Urothelium cell line (cell line): ENCODE data around the gene KIAA1671.
"Not testable (repeated sequence)": the region's sequence is repeated elsewhere in the genome, so short reads cannot be mapped to it uniquely, and the experiment has no call there.

Experiments used
- DNase-seq: peaks from one replicate; pipeline ENCODE4 v3.0.0; 2011; ENCODE audit warnings: low spot score, mixed read lengths
- FAIRE-seq: peaks from 2 replicates; lab custom pipeline; 2011; peaks lifted over from hg19 to GRCh38; lab: Jason Lieb, UNC

Gene KIAA1671

GRCh38 chr22:25207553-25208157 is 255.1 kb downstream of the KIAA1671 start:
- no peak for DNase-seq
- FAIRE-seq, result peak; percentile 93

DNA sequence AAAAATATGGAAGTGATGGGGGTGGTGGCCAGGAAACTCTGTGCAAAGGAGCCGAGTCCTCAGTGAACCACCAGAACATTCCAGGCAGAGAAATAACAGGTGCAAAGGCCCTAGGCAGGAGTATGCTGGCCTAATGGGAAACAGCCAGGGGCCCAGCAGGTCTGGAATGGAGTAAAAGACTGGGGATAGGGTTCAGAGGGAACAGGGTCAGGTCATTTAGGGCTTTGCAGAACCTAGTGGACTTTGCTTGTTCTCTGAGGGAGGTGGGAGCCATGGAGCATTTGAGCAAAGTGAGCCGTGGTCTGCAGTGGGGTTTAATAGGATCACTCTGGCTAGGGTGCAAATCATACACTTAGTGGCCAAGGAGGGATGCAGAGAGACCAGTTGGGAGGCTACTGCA is 255.8 kb downstream of the KIAA1671 start:
- peak; percentile 70 for FAIRE-seq
- no peak for DNase-seq

DNA sequence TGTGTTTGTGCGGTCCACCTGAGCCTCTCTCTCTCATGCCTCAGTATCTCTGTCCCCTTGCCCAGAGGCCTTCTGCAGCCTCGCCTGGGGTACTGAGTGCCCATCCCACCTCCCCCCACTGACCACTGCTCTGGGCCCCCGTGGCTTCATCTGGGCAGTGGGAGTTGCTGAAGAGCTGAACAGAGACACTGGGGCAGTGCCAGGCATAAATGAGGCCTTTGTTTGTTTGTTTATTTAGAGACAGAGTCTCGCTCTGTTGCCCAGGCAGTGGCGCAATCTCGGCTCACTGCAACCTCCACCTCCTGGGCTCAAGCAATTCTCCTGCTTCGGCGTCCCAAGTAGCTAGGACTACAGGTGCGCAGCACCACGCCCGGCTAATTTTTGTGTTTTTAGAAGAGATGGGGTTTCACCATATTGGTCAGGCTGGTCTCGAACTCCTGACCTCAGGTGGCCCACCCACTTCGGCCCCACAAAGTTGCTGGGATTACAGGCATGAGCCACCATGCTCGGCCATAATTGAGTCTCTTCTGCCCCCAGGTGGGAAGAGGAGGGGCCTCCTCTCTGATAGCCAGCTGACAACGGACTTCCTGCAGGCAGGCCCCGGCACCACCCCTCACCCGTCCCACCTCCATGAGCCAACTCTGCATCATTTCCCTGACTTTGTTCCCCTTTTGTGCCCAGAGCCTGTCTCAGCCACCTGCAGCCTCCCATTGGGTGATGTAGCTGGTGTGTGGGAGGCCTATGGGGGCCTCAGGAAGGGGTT is 256.4 kb downstream of the KIAA1671 start:
- no peak for FAIRE-seq
- DNase-seq, result no peak

- DNase-seq (no peak), FAIRE-seq (peak; percentile 84)
These were observed 258.3 kb downstream of the KIAA1671 start for GRCh38 chr22:25210793-25211192.

DNA sequence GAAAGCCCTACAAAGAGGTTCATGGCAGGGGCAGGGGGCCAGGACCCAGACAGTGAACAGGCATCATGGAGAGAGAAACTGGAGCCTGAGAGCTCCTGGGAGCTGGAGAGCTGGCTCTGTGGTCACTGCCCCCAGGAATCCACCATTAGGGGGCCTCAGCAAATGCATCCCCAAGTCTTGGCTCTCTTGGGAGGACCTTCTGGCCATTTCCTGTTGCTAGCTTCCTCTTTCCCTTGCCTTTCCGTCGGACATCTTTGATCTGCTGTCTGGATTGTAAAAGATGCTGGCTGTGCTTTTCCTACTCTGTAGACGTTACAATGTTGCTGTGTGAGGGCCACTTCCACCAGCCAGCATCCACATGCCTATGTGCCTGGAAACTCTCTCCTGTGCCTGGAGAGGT is 259.8 kb downstream of the KIAA1671 start:
- DNase-seq (no peak), FAIRE-seq (peak; percentile 92)

DNA sequence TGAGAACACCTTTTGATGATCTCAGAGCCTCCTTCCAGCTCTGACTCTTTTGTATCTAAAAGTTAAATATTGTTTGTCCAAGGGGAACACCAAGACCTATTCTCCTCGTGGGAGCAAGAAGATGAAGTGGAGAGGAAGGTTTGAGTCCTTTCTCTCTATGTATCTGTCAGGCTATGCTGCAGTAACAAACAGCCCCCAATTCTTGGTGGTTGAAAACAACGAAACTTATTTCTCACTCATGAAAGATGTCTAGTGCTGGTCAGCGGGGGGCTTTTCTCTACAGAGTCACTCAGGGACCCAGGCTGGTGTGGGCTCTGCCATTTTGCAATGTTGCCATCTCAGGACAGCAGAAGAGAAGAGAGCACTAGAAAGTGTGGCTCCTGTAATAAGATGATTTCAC is 260.7 kb downstream of the KIAA1671 start:
- no peak for DNase-seq
- peak; percentile 50 for FAIRE-seq

DNA sequence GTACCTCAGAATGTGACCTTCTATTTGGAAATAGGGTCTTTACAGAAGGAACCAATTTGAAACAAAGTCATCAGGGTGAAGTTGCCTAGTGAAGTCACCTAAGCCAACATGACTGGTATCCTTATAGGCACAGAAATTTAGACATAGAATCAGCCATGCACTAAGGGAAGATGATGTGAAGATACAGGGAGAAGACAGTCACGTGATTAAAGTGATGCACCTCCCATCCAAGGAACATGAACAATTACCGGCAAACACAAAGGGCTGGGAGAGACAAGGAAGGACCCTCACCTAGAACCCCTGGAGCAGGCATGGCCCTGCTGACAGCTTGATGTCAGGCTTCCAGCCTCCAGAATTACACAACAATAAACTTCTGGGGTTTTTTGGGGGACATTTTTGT is 263.7 kb downstream of the KIAA1671 start:
- DNase-seq (no peak), FAIRE-seq (peak; percentile 86)

- DNase-seq (no peak), FAIRE-seq (peak; percentile 95)
These were observed 266.7 kb downstream of the KIAA1671 start, which contains the start of gene CRYBB2 for GRCh38 chr22:25219211-25219689. Gene CRYBB2, plus strand, starts transcription at chr22:25219639. Its CDS starts 1,791 bp downstream, at chr22:25221430.

DNA sequence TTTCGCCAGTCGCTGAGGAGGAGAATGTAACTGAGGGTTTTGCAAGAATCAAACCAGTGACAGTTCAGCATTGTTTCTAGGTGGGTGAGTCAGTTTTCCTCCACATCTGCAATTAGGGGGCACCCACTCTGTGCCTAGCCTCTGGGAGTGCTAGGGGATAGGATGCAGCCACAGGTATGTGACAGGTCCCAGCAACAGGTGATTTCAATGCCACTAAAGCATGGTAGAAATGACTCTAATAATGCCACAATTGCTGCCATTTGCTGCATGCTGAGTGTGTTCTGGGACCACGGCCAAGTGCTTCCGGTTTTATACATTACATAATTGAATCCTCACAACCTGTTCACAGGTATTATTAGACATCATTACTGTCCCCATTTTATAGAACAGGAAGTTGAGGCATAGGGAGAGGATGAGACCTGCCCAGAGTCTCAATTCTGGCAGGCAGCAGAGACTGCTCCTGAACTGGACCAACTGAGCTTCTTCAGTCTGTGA is 267.5 kb downstream of the KIAA1671 start:
- FAIRE-seq (peak; percentile 59), DNase-seq (no peak)

DNA sequence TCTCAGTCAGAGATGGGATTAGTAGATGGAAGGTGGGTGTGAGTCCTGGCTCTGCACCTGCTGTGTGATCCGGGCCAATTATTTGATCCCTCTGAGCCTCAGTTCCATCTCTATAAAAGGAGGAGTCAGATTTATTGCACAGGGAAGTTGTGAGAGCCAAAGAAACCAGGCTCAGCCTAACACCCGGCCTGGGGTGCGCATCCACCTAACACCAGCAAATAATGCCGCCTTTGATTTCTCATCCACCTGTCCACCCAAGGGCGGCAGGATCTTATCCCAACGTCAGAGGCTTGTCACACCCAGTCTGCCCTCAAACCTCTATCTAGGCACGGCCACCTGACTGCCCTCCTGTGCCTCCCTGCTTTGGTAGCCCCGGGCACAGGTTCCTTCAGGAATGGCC is 269.3 kb downstream of the KIAA1671 start:
- FAIRE-seq (peak; percentile 69), DNase-seq (no peak)

DNA sequence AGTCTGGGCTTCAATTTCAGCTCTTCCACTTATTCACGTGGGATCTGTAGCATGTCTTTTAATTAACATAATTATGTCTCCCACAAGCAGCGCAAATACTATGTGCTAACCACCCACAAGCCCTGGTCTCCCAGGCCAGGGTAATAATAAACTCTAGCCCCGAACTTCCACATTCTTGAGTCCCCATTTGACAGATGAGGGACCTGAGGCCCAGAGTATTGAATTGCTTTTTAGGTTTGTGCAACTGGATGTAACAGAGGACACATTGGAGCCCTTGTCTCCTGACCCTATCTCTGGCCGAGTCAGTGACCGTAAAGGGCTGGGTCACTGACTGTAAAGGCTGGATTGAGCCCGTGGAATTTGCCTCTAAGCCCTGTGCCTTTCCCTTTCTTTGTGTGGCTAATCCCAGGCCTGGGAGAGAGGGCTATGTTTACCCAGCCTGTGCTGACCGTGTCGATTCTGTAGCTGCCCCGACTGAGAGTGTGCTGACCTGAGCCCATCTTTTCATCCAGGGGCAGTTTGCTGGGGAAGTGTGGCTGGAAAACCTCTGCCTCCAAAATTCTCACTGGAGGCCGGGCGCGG is 270.8 kb downstream of the KIAA1671 start:
- DNase-seq, result no peak
- peak; percentile 87 for FAIRE-seq

DNA sequence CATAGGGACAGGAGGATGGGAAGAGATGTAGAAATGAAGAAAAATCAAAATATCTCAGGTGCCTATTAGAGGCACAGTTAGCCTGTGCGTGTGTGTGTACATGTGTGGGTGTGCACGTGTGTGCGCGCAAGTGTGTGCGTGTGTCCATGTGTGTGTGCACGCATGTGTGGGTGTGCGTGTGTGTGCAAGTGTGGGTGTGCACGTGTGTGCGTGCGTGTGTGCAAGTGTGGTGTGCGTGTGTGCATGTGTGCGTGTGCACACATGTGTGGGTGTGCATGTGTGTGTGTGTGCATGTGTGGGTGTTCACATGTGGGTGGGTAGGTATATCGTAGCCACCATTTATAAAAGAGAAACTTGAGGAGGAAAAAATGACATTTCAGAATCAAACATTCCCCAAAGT is 276.3 kb downstream of the KIAA1671 start:
- peak; percentile 100 for FAIRE-seq
- no peak for DNase-seq

DNA sequence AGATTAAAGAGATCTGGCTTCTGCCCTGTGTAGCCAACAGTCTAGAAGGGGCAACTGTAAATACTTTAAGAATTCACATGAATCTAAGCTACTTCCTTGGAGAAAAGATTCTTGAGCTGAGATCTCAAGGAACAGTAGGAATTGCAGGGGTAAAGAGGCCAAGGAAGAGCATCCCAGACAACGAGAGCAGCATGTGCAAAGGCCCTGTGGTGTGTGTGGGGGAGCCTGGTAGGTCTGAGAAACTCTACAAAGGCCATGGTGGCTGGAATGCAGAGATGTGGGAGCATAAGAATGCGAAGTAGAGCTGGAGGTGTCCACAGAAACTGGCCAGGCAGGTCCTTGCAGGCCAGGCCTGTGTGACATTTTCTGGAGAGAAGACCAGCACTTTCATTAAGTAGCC is 278.2 kb downstream of the KIAA1671 start:
- FAIRE-seq, result peak; percentile 91
- DNase-seq, result not testable (repeated sequence)

DNA sequence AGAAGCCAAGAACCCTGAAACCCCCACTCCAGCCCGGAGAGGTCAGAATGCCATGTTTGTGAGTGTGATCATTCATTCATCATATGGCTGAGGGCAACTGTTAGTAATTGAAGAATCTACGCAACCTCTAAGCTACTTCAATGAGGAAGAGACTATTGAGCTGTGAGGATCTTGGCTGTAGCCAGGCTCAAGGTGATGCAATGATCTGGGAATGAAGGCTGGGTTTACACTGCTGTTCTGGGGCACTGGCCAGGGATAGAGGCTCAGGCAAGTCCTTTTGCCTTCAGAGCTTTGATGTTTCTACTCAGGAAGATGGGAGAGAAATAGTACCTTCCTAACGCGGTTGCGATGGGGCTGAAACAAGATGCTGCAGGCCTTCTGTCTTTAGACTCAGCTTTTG is 279.8 kb downstream of the KIAA1671 start:
- DNase-seq (no peak), FAIRE-seq (no peak)

- not testable (repeated sequence) for FAIRE-seq
These were observed 281.2 kb downstream of the KIAA1671 start for GRCh38 chr22:25233706-25234105.

DNA sequence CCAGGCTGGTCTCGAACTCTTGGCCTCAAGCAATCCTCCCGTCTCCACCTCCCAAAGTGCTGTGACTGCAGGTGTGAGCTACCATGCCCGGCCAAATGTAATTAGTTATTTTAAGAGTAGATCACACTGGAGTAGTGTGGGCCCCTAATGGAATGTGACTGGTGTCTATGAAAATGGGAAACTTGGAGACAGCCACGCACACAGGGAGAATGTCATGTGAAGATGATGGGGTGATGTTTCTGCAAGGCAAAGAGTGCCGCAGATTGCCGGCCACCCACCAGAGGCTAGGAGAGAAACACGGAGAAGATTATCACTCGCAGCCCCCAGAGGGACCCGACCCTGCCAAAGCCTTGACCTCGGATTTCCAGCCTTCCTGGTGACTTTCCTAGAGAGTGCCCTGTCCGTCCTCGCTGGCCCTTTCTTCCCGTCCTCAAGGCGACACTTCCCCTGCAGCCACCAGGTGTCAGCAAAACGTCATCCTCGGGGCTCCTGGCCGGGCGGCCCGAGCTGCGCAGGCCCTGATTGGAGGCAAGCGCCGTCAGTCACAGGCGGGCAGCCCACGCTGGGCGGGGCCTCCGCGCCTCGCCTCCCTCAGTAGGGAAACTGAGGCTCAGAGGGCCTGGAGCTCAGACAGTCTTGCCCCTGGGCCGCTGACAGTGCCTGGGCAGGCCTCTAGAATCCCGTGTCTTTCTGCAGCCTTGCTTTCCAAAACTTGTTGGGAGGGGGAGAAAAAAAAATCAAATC is 283.2 kb downstream of the KIAA1671 start:
- FAIRE-seq, result peak; percentile 100

More at GRCh38 chr22:25233706-25234105, 281.2 kb downstream of the KIAA1671 start:
- not testable (repeated sequence) for DNase-seq

DNA sequence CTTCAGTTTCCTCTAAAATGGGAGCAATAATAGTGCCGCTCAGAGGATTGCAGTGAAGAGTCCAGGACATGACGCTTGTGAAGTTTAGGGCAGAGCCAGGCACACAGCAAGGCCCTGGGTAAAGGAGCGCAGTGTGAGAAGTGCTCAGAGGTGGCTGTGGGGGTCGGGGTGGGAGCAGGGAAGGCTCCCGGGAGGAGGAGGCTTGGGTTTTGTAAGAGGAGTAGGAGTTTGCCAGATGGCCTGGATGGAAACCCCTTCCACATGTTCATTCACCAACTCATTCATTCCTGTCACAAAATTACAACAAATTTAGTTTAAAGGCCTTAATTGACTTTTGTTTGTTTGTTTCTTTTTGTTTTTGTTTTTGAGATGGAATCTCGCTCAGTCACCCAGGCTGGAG is 283.9 kb downstream of the KIAA1671 start:
- no peak for DNase-seq

More for the DNA sequence above, 283.2 kb downstream of the KIAA1671 start:
- peak; percentile 100 for DNase-seq

DNA sequence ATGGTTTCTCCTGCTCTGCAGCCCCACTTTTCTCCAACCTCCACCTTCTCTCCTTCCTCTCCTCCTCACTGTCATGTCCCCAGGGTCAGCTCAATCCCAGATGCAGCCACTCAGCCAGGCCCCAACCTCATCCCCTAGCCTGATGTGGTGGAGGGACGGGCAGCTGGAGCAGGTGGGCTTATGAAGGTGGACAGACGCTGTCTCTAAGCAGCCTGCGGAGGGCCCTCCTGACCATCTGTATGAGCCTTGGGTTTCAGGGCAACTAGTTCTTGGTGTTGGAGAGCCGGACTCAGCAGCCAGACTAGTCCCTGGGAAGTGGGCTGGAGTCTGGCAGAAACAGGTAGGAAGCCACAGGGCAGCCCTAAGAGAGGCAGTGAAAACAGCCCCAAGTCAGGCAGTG is 285.0 kb downstream of the KIAA1671 start:
- FAIRE-seq, result no peak
- DNase-seq, result no peak

More for the DNA sequence above, 283.9 kb downstream of the KIAA1671 start:
- FAIRE-seq, result no peak

- peak; percentile 98 for FAIRE-seq
- not testable (repeated sequence) for DNase-seq
These were observed 285.5 kb downstream of the KIAA1671 start for GRCh38 chr22:25238058-25238457.
